ENCODE measurements around the gene VWC2.

- TF ChIP-seq, protein P1, sequence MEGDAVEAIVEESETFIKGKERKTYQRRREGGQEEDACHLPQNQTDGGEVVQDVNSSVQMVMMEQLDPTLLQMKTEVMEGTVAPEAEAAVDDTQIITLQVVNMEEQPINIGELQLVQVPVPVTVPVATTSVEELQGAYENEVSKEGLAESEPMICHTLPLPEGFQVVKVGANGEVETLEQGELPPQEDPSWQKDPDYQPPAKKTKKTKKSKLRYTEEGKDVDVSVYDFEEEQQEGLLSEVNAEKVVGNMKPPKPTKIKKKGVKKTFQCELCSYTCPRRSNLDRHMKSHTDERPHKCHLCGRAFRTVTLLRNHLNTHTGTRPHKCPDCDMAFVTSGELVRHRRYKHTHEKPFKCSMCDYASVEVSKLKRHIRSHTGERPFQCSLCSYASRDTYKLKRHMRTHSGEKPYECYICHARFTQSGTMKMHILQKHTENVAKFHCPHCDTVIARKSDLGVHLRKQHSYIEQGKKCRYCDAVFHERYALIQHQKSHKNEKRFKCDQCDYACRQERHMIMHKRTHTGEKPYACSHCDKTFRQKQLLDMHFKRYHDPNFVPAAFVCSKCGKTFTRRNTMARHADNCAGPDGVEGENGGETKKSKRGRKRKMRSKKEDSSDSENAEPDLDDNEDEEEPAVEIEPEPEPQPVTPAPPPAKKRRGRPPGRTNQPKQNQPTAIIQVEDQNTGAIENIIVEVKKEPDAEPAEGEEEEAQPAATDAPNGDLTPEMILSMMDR (conservative IDR thresholded peaks at IDR 0.05; ENCODE audit: low read depth, low read length) = no peak
- TF ChIP-seq BHLHE40 (IDR thresholded peaks at IDR 0.05; ENCODE audit: low read depth, low read length) = no peak
- no peak for TF ChIP-seq POLR2A (IDR thresholded peaks at IDR 0.05; ENCODE audit: low read depth, low read length)
- no peak for TF ChIP-seq CHD1 (IDR thresholded peaks at IDR 0.05; ENCODE audit: low read depth, low read length)
- no peak for TF ChIP-seq CEBPB (IDR thresholded peaks at IDR 0.05; ENCODE audit: low read depth, low read length)
Measured at GRCh38 chr7:49911909-49912308, 138.5 kb downstream of the VWC2 start.

Data from IMR-90 (cell line).